GM21526 (cell line): Measurements from ENCODE around the gene YJEFN3.

Experiments used
- ATAC-seq: cut with Tn5 transposase; IDR thresholded peaks from one replicate; pipeline ENCODE4 v1.9.1; 2021; ENCODE audit warnings: moderate library complexity; ENCODE audit not compliant: unreplicated experiment, low FRiP score

Gene YJEFN3

DNA sequence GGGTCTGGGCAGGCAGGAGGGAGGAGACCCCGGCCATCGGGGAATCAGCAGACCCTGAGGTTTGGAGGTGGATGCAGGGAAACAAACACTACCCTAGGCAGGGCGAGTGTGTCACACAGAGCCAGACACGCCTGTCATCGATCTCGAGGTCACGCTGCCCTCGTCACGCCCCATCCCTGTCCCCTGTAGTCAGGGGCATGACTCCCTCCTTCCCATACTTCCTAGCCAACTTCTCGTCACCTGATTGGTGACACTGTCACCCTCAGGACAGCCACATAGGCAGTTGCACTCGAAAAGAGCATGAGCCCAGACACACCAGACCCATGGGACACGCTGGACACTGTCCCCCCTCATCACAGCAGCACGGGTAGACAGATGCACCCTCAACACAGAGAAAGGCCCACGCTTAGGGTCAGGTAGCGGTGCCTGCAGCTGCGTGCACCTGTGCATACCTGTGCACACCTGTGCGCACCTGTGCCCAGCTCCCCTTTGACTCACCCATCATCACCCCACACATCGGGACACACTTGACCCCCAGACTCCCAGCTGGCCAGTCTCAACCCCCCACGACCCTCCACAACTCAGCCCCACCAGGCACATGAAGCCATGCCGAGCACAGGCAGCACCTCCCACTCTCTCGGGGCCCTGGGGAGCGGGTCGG is 21.2 kb downstream of the YJEFN3 start:
- no peak for ATAC-seq

DNA sequence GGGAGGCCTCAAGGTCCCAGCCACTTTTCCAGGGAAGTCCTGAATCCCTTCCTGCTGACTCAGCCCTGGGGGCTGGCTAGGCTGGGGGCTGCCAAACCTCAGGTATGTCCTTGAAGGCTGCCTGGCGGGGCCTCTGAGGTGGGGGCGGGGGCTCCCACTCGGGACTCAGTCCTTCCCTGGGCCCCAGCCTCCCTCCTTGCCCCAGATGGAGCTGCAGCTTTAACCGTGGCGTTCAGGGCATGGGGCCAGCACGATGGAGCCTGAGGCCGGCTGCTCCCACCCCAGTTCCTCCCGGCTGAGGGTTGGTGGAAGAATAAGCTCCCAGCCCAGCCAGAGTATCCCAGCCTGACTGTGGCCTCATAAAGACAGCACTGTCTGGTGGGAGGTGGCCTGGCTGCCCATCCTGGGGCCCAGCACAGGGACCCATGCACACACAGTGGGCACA is 21.8 kb downstream of the YJEFN3 start:
- ATAC-seq, result no peak

DNA sequence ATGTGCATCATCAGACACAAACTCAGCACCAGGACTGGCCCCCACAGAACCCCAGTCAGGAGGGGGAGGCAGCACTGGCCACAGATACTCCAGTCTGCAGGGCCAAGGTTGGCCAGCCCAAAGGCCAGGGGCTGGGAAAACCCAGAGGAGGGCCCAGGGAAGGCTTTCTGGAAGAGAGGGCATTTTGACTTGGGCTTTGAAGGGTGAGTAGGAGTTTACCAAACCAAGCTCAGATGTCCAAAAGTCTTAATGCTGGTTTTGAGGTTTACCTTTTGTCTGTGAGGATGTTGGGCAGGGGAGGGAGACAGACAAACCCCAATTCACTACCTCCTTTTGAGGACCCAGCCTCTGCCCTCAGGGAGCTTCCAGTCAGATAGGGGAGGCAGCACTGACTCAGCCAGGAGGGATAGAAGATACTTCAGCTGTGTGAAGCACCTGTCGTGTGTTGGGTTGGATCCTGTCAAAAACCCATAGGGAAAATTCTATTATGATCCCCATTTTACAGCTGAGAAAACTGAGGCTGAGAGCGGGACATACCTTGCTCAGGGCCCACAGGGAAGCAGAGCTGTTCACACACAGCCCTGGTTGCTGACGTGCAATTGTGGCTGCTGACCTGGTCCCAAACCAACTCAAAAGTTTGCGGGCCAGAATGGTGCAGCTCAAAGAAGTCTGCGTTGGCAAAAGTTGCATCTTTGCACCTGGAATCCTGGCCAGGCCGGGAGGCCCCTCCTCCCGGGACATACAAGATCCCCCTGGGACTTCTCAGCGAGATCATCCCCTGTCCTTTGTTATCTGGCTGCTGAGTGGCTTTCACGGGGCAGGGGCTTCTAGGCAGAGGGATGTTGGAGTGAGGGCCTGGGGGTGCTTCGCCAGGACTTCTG is 22.5 kb downstream of the YJEFN3 start:
- no peak for ATAC-seq

DNA sequence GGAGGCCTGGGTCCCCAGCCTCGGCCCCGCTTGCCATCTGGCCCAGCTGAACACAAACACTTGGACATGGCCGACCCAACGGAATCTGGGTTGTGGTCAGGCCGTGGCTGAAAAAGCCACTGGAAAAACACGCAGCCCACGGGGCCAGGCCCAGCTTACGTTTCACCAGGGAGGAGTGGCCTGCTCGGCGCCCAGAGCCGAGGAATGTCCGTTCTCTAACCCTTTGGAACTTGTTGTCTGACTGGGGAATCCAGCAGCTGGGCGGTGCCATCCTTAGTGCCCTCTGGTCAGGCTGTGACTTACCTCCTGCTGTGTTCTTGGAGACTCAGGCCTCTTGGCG is 23.1 kb downstream of the YJEFN3 start:
- no peak for ATAC-seq

DNA sequence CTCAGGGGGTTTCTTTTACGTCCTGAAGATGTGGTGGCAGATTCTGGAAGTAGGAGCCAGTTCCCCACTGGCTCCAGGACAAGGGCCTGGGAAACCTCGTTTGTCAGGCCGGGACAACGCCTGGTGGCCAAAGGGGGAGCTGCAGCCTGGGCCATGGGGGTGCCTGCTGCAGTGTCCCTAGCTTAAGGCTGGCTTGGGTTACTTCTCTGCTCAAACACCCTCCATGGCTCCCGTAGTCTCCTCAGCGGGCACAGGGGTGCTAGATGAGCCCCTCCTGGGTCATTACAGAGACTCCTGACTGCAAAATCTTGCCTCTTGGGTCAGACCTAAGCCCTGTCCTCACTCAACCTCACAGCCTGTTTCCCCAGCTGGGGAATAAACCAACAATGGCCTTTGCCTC is 24.1 kb downstream of the YJEFN3 start:
- ATAC-seq, result no peak

DNA sequence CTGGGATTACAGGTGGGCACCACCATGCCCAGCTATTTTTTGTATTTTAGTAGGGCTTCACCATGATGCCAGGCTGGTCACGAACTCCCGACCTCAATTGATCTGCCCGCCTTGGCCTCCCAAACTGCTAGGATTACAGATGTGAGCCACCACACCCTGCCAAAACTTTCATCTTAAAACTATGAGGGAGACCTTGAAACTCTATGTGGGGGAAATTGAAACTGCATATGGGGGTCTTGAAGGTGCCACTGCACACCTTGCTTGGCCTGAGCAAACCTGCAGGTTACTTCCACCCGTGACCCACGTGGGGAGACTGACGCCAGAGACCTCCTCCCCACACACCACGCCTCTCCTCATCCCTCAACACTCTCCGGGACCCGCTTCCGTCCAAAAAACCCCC is 25.0 kb downstream of the YJEFN3 start:
- ATAC-seq, result no peak

DNA sequence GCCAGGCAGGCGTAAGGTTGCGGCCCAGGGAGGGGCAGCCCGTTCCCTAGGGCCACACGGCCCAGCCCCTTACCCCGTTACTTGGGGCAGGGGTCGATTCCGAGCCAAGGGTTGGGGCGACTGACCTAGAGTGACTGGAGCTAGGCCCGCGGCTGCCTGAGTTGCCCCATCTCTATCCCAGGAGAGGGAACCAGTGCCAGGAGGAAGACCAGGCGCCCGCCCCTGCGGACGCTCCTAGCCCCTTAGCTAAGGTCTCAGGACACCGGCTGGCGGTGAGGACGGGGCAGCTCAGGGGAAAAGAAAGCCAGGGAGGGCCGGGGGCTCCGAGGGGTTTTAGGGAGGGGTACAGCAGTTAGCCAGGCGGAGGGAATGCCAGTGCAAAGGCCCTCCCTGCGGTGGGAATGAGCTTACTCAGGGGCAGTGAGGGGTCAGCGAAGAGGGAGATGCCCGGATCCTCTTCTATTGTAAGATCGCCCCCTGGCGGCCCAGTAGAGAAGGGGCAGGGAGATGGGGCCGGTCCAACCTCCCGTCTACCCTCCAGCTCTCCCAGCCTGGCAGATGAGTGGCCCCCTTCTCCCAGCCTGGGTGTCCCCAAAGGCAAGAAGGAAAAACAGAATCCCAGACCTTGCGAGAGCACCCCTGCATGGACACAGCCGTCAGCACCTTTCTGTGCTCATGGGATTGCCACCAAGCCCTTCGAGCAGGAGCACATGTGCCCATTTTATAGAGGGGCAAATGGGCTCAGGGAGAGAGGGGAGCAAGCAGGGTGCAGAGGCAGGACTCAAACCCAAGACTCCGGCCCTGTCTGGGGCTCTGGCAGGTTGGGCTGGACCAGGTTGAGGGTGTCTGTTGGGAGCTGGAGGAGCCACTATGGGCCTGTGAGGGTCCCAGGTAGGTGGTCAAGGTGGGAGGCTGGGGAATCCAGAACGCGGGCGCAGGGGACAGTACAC is 25.6 kb downstream of the YJEFN3 start:
- no peak for ATAC-seq

DNA sequence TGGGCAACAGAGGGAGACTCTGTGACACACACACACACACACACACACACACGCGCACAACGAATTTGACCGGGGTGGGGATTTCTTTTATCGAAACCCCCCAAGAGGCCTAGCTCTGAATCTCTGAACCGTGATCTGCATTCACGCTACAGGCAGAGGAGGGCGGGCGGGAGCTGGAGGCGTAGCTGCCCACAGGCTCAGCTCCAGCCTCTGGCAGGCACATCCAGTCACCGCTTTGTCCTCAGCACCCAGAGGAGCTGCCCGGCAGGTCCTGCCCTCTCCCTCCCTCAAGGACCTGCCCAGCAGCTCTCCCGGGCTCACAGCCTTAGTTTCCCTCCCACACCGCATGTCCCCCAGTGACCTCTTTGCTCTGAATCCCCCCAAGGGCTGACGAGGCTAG is 29.3 kb downstream of the YJEFN3 start:
- ATAC-seq, result no peak

DNA sequence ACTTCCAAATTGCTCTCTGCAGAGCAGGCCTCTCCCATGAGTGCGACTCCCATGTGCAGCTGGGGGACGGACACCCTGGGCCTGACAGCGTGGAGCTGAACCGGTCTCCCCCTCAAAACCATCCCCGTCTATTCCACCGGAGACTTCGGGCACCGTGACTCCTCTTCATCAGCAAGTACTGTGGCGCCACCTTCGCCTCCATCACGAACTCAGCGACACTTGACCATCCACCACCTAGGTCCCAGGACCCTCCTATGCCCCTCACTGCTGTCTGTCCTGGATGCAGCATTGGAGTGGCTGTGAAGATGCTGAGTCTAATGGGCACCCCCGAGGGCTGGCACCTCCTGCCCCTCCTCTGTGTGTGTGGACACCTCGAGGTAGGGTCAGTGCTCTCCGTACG is 29.9 kb downstream of the YJEFN3 start:
- no peak for ATAC-seq

DNA sequence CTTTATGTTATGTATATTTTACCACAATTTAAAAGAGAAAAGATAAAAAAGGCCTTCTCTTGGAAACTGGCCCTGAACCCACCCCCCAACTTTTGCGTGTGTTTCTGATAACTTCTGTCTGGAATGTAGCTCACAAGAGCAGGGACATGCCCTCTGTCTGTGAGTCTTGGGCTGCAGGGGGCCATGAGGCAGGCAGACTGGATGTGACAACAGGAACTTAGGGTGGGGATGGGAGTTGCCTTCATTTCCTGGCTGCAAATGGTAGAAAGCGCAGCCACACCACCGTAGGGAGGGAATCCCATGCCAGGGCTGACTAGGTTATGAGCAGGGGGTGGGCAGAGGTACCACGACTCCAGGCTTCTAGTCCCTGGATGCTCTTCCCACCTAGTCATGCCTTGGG is 31.2 kb downstream of the YJEFN3 start:
- no peak for ATAC-seq

DNA sequence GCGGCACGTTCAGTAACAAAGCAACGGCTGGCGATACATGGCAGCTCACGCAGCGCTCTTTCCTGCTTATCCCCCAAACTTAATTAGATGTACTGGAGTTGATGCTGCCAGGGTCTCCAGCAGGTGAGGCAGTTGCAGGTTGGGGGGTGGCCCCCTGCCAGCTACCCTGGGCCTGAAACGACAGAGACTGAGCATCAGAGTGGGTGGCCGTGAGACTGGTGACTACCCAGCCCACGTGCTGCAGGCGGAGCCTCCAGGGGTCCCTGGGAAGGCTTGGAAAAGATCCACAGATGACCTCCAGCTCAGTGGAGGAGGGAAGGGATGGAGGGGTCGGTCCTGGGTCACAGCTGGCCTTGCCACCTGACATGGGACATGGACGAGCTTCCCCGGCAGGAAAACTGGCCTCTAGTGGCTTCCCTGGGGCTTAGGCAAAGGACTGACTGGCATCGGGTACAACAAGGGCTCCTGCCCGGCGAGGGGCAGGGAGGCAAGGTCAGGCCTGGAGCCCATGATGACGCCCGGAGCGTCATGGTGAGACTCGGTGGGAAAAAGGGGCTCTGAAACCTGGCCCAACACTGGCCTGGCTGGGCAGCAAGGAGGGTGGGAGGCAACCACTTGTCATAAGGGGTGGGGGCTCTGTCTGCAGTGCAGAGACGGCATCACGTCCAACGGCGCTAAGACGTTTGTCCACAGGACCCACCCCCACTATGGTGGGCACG is 33.4 kb downstream of the YJEFN3 start:
- no peak for ATAC-seq

DNA sequence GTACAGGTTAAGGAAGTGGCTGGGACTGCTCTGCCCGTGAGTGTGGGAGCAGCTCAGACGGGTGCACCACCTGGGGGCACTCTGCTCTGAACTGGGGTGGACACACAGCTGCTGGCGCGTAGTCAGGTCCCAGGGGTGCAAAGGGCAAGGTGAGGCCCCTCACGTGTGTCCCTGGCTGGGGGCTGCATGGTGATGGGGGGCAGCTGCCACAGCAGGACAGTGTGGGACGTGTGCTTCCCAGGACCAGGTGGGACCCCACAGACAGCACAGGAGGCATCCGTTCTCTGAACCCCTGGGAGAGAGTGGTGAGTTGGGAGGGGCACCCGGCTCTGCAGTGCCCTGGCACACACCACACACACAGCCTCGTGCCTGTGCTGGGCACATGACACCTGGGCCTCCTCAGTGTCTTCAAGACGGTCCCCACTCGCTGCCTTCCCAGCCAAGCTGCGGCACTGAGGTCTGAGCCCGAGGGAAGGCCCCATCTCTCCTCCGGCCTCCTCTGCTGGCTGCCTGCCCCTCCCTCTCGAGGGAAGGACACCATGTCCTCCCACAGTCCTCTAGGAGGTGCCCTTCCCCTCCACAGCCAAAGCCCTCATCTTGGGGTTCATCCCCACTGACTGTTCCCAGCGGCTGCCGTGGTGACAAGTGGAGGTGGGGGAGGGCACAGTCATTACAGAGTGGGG is 34.1 kb downstream of the YJEFN3 start:
- ATAC-seq, result no peak

DNA sequence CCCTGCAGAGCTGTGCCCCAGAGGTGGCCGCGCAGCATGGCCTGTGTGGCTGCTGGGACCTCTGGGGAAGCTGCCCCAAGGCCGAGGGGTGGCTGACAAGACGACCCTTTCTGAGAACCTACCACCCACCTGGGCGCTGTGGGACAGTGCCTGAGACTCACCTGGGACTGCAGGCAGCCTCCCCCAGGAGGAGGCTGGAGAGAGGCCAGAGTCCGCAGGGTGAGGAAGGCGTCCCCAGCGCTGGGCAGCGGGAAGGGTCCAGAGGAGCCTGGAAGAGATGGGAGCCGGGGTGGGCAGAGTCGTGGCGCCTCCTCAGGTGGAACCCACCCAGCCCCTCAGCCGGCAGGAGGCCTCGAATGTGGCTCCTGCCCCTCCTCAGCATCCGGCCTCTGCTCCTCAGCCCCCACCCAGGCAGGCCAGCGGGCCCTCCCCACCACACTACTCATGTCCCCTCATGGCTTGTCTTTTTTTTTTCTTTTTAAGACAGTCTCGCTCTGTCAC is 34.7 kb downstream of the YJEFN3 start:
- no peak for ATAC-seq

DNA sequence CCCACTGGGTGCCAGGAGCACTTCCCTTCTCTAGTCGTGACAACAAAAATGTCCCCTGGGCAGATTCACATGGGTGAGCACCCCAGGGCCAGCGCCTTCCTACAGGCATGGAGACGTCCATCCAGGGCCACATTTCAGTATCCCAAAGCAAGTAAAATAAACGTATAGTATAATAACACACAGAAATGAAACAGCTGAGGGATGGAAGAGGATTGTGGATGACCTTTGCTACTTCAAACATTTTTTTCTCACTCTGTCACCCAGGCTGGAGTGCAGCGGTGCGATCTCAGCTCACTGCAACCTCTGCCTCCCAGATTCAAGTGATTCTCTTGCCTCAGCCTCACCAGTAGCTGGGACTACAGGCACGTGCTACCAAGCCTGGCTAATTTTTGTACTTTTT is 37.6 kb downstream of the YJEFN3 start:
- ATAC-seq, result no peak

DNA sequence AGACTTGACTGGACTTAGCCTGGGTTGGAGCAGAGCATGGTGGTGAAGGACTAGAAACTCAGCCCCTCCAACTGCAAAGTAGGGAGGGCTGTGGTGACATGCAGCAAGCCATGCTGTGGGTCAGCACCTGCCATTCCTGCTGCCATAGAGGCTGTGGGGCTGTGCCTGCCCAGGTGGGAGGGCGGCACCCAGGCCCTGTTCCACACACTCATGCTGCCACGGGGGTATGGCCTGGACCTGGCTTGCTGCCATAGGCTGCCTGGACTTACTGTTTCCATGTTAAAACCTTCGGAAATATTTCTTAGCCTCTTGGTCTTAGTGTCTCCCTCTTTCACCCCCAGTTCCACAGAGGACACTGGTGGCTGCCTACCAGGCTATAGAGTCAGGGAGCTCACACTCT is 38.7 kb downstream of the YJEFN3 start:
- ATAC-seq, result no peak

DNA sequence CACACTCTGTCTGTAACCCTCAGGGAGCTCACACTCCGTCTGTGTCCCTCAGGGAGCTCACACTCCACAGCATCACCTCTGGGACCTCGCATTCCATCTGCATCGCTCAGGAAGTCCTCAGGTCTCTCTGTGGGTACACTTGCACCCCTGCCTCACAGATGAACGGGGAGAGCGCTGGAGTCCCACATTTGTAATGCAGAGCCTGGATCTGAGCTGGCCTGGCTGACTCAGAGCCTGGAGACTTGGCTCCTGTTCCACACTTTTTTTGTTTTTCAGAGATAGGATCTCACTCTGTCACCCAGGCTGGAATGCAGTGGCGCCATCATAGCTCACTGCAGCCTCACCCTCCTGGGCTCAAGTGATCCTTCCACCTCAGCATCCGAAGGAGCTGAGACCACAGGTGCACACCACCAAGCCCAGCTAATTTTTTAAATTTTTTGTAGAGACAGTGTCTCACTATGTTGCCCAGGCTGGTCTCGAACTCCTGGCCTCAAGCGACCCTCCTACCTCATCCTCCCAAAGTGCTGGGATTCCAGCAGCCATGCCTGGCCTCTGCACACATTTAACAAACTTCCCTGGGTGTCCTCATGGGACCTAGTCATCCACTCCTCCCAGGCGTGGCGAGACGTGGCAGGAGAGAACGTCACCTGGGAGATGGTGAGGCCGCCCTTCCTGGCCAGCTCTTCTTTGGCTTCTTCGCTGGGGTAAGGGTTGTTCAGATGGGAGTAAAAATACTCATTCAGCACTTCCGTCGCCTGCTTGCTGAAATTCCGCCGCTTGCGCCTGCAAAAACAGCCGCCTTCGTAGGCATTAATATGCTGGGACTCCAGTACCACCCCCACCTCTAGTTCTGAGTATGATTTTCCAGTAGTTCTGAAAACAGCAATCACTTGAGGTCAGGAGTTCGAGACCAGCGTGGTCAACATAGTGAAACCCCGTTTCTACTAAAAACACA is 40.4 kb downstream of the YJEFN3 start:
- ATAC-seq, result no peak

DNA sequence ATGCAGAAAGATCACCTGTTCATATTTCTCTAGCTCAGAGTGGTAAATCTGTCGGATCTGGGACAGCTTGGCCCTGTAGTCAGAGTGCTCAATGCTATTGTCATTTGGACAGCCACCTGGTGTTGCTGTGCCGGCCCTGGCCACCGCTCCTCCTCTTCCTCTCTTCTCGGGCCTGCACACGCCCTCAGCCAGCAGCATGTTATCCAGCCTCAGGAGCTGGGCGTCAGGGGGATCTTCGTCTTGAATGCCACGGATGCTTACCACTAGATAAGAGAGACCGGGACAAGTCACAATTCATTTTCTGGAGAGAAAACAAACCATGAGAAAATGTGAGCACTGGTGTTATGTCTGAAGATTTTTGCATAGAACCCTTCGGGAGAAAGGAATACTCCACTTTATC is 41.9 kb downstream of the YJEFN3 start:
- no peak for ATAC-seq

DNA sequence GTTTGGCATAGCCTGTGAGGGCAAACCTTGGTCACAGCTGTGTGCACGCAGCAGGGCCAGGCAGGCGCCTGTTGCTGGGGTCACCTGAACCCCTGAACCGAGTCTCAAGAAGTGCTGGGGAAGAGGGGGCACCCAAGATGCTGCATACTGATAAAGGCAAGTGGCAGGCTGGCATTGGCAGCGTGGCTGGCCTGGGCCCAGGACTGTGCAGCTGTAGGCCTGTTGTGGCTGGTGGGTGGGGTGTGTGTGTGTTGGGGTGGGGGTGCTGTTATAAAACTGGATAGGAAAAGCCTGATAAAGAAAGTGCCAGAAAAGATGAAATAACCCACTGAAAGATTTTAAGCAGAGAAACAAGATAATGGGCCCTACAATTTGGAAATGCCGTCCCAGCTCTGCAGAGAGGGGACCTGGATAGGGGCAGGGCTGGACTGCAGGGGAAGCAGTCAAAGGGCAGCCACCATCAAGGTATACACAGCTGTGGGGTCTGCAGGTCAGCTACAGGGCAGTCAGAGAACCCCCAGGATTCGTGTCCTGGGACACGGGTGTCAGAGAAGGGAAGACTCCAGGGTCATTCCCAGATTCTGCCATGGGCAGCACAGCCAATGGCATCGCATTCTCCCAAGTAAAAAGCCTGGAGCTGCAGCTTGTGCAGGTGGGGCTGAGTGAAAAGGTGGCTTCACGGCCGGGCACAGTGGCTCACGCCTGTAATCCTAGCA is 42.5 kb downstream of the YJEFN3 start:
- ATAC-seq, result no peak
